Transverse colon (tissue), 4 donors: ENCODE results near the gene KRTAP1-3. TPM values are rescaled to one million over a fixed set of nuclear protein-coding genes. Genes with fewer than 3 reads are reported as not detected.
"Not testable (repeated sequence)": the region's sequence is repeated elsewhere in the genome, so short reads cannot be mapped to it uniquely, and the experiment has no call there.

ENCODE experiments used
- DNase-seq: peaks from one replicate; pipeline ENCODE4 v3.0.0-alpha.2; 2019
- H3K27ac ChIP-seq, 4 donors: fragments of 200-600 bp; sonication (generic); 2 replicates each; pipeline ENCODE4 v1.5.1; 2016 to 2018; ENCODE audit warnings: inconsistent platforms in 4 of 4
- H3K27me3 ChIP-seq: fragments of 200-600 bp; sonication (generic); 2 replicates; pipeline ENCODE4 v1.5.1; 2017; ENCODE audit warnings: inconsistent platforms
- H3K36me3 ChIP-seq, 4 donors: fragments of 200-600 bp; sonication (generic); 2 replicates each; pipeline ENCODE4 v1.5.1; 2017 to 2019; ENCODE audit warnings: inconsistent platforms in 4 of 4
- H3K4me1 ChIP-seq, 4 donors: fragments of 200-600 bp; sonication (generic); 2 replicates each; pipeline ENCODE4 v1.5.1; 2017 to 2020; ENCODE audit warnings: inconsistent platforms in 4 of 4
- H3K4me3 ChIP-seq, 4 donors: fragments of 200-600 bp; sonication (generic); 1 replicate in 1 of 4; 2 replicates in 3 of 4; pipeline versions ENCODE4 v1.5.1 to v1.6.1; 2017 to 2019; ENCODE audit warnings: inconsistent platforms in 4 of 4
- H3K9me3 ChIP-seq, 2 donors: fragments of 200-600 bp; sonication (generic); 2 replicates each; pipeline ENCODE4 v1.5.1; 2017 to 2019; ENCODE audit warnings: inconsistent platforms in 2 of 2
- CTCF ChIP-seq, 5 experiments: fragments of 200-600 bp in 3 of 5; fragments of 450-650 bp in 2 of 5; sonication (generic) in 3 of 5; IDR thresholded peaks; 1 replicate in 2 of 5; 2 replicates in 3 of 5; pipeline ENCODE4 v1.5.1; 2016 to 2017; ENCODE audit warnings: antibody characterized with exemption in 5 of 5, inconsistent platforms in 3 of 5, mild to moderate bottlenecking in 2 of 5, moderate library complexity in 1 of 5
- EP300 ChIP-seq: sonication (generic); formaldehyde crosslinking; IDR thresholded peaks from one replicate; pipeline ENCODE4 v1.6.1; 2017; ENCODE audit warnings: antibody characterized with exemption, low read depth
- POLR2A ChIP-seq: fragments of 450-650 bp; IDR thresholded peaks from one replicate; pipeline ENCODE4 v1.6.1; 2016; ENCODE audit warnings: antibody characterized with exemption, mild to moderate bottlenecking, moderate library complexity
- POLR2AphosphoS5 ChIP-seq, 3 donors: sonication (generic); formaldehyde crosslinking; IDR thresholded peaks; one replicate each; pipeline ENCODE4 v1.6.1; 2016; ENCODE audit warnings: antibody characterized with exemption in 3 of 3
- WGBS, 2 donors: methylation state at CpG; one replicate each; pipeline ENCODE4 v1.1.5; 2018; ENCODE audit warnings: low coverage in 1 of 2; 5-methylcytosine and 5-hydroxymethylcytosine counted together
- in situ Hi-C, 4 donors: fragments of 200-750 bp; cut with MboI; loops; one replicate each; pipeline versions ENCODE4 v1.15.0 to v1.15.1; 2017; ENCODE audit warnings: low sequenced_read_pairs in 3 of 4, low pct_ligation_motif_present in 1 of 4, low pct_unique_long_range_greater_than_20kb in 1 of 4
- intact Hi-C: fragments of 100-400 bp; cut with DNase I; formaldehyde crosslinking; loops from one replicate; pipeline ENCODE4 v1.15.1; 2023; ENCODE audit warnings: low total_unique reads
- total RNA-seq, 4 donors: library from RNA; depleted of rRNA; stranded (reverse); fragments of >200 nt; gene quantifications; one replicate each; pipeline ENCODE4 v1.1.0, GENCODE V29; 2016

Gene KRTAP1-3
- total RNA-seq, 4 donors from 2014 or later: not detected

DNA sequence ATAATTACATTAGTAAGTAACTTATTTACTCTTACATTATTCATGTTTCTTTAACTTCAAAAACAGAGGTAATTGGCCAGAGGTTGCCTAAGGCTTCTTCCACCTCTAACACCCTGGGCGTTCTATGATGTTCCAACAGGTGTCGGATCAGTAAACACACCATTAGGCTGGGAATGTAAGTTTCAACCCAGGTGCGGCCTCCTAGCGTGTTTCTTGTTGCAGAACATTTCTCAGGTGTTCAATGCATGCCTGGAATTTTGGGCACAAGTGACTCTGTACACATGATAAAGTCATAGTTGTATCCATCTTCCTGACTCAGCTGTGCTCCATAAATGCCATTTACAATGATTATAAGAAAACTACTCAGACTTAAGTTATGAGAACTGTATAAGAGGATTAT lies 19.4 kb upstream of the KRTAP1-3 start:
- intact Hi-C loops: no loop called here
- Histone ChIP-seq H3K4me1 (no peaks in the 10 kb centered on the region), H3K4me3 (no peak overlapping the region), H3K27me3 (peaks cover 11% of the 10 kb centered on the region), H3K36me3 (no peaks in the 10 kb centered on the region), H3K27ac (no peak overlapping the region), H3K9me3 (no peaks in the 10 kb centered on the region)
- 80 to 84% methylated on average over 1 to 4 of the region's 4 CpGs for WGBS, 2 donors
- DNase-seq: no peak
- in situ Hi-C loops: no loop called here
- TF ChIP-seq CTCF (IDR thresholded peaks at IDR 0.05) (no peak), EP300 (no peak), POLR2A (no peak), POLR2AphosphoS5 (IDR thresholded peaks at IDR 0.05) (no peak)

DNA sequence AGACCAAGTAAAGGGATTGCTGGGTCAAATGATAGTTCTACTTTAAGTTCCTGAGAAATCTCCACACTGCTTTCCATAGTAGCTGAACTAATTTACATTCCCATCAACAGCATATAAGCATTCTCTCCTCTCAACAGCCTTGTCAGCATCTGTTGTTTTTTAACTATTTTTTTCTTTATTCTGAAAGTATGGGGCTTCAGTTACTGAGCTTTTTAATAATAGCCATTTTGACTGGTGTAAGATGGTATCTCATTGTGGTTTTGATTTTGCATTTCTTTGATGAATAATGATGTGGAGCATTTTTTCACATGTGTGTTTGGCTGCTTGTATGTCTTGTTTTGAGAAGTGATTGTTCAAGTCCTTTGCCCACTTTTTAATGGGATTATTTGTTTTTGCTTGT lies 17.9 kb upstream of the KRTAP1-3 start:
- TF ChIP-seq POLR2A: no peak
- Histone ChIP-seq H3K27ac (no peak overlapping the region), H3K4me3 (no peak overlapping the region), H3K9me3 (no peaks in the 10 kb centered on the region), H3K27me3 (peaks cover 25% of the 10 kb centered on the region), H3K4me1 (no peaks in the 10 kb centered on the region), H3K36me3 (no peaks in the 10 kb centered on the region)
- intact Hi-C loops (no loop called here), in situ Hi-C loops (no loop called here)
- no peak for DNase-seq

DNA sequence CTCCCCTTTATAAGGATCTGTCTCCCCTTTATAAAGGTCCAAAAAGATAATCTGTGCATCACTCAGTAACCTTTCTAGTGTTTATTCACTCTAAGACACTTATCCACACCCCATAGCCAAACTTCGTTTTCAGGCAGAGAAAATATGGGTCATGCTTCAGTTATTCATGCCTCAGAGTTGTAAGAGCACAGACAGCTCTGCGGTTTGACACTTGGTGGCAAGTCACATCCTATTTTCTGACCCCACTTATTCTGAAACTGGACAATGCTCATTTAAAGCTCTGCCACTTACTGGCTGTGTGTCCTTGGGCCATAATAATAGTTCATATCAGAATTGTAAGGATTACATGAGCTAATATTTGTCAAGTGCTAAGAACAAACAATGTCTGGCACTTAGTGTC lies 14.4 kb upstream of the KRTAP1-3 start:
- Histone ChIP-seq H3K27me3 (peaks cover 40% of the 10 kb centered on the region), H3K9me3 (no peaks in the 10 kb centered on the region), H3K4me3 (no peak overlapping the region), H3K4me1 (no peaks in the 10 kb centered on the region), H3K27ac (no peak overlapping the region), H3K36me3 (no peaks in the 10 kb centered on the region)
- intact Hi-C loops: no loop called here
- DNase-seq: no peak
- WGBS, 2 donors: 34 to 38% methylated on average over 2 of the region's 2 CpGs
- in situ Hi-C loops: no loop called here
- no peak for TF ChIP-seq EP300
- TF ChIP-seq CTCF (IDR thresholded peaks at IDR 0.05): no peak

GRCh38 chr17:41048441-41048840 lies 13.8 kb upstream of the KRTAP1-3 start:
- H3K4me1 ChIP-seq: no peaks in the 10 kb centered on the region
- intact Hi-C loops (no loop called here), in situ Hi-C loops (no loop called here)
- H3K27me3 ChIP-seq: peaks cover 40% of the 10 kb centered on the region
- H3K9me3 ChIP-seq: peaks cover 0 to 1% of the 10 kb centered on the region in 2 donors
- no peaks in the 10 kb centered on the region for H3K36me3 ChIP-seq
- WGBS, 2 donors: 68 to 78% methylated on average over 4 to 7 of the region's 7 CpGs
- no peak overlapping the region for H3K4me3 ChIP-seq
- no peak overlapping the region for H3K27ac ChIP-seq
- TF ChIP-seq POLR2AphosphoS5 (IDR thresholded peaks at IDR 0.05) (no peak), POLR2A (no peak), CTCF (IDR thresholded peaks at IDR 0.05) (no peak), EP300 (no peak)
- no peak for DNase-seq

- WGBS, 2 donors: 77% methylated on average over 8 of the region's 33 CpGs; no CpG with 5 or more reads in 1 of the 2 donors
- peaks cover 40% of the 10 kb centered on the region for H3K27me3 ChIP-seq
- intact Hi-C loops, H3K4me1 ChIP-seq, H3K27ac ChIP-seq, H3K4me3 ChIP-seq, H3K36me3 ChIP-seq, H3K9me3 ChIP-seq, DNase-seq, in situ Hi-C loops: not testable (repeated sequence)
These were observed 12.2 kb upstream of the KRTAP1-3 start, which contains the start of gene KRTAP2-1 for GRCh38 chr17:41046735-41047465. TSS of gene KRTAP2-1 (minus strand) at chr17:41047316. CDS start at chr17:41047267, 49 bp downstream.
